ENCODE data around the gene WNT6.
"Not testable (repeated sequence)": the region's sequence is repeated elsewhere in the genome, so short reads cannot be mapped to it uniquely, and the experiment has no call there.

WNT6 gene

DNA sequence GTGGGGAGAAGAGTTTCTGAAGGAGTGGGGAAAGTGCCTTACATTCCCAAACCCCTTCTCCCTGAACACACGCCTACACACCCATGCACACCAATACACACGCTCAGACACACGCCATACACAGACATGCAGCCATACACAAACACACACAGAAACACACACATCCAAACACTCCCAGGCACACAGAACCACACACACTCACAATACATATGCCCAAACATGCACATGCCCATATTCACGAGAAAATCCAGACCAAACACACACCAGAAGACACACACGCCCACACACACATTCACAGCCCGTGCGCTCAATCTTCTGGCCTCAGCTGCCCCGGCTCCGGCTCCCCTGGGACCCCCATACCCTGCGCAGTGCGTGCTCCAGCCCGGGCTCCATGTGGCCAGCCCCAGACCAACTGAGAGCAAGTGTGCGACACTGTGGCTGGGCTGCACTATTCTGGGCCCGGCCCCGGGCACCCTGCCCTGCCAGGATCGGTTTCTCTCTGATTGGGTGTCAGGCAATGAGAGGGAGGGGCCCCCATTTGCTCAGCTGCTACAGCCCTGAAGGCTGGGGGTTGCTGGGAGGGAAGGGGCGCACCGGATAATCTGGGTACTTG is 28.1 kb upstream of the WNT6 start, which contains the start of gene PRKAG3:
Gene PRKAG3 (minus strand): TSS at position 426 of the 613 bp plus-strand sequence.
- DNase-seq, result no peak

GRCh38 chr2:218832081-218832480 is 27.5 kb upstream of the WNT6 start:
- DNase-seq, result no peak

DNA sequence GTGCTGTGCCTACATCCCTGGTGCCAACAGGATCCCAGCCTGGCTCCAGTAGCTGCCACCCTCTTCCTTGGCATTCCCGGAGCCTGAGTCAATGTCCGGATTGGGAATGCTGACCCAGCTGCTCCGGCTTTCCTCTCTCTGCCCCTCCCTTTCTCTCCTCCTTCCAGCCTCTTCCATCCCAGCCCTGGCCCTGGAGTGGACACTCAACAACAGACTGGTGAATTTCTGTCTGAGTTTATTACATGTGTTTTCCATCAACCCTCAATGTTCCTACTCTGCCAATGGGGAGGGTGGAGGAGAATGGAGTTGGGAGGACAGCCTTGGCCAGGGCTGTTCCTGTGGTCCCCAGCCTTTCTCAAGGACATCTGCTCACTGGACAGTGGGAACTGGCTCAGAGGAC is 27.1 kb upstream of the WNT6 start:
- DNase-seq, result no peak

DNA sequence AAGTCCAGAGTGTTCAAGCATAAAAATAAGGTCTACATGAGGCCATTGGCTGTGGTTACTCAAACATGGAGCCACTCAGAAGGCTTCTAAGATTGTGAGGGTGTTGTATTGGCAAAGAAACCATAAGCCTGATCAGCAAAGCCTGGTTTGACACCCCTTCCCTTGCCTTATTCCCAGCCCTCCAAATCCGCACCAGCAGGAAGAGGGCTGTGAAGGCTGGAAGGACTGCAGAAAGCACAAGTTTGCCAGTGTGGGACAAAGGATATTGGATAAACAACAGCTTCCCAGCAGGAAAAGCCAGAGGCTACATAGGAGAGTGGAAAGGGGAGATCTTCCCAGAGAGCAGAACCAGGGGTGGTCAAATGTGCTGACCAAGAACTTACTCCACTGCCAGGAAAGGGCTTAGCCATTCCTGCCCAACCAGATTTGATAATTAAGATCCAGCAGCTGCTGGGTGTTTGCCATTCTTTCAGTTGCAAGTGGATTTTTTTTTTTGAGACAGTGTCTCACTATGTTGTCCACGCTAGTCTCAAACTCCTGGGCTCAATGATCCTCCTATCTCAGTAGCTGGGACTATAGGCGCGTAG is 26.5 kb upstream of the WNT6 start:
- no peak for DNase-seq

GRCh38 chr2:218834685-218835084 is 24.9 kb upstream of the WNT6 start:
- DNase-seq, result no peak

GRCh38 chr2:218837495-218837894 is 22.1 kb upstream of the WNT6 start:
- no peak for DNase-seq

DNA sequence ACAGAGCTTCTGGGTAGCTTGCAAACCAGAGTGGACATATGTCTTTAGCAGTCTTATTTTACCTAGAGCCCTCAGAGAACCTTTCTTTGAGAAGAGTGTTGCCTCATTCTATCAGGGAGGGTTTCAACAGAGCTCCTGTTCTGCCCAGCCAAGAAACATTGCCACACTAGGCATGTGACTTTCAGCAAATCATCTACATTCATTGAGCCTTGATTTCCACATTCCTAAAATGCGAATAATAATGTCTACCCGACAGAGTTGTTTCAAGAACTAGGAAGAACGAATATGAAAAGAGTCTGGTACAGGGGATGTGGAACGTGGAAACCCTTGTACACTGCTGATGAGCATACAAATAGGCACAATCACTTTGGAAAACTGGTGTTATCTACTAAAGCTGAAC is 20.2 kb upstream of the WNT6 start:
- DNase-seq, result no peak

DNA sequence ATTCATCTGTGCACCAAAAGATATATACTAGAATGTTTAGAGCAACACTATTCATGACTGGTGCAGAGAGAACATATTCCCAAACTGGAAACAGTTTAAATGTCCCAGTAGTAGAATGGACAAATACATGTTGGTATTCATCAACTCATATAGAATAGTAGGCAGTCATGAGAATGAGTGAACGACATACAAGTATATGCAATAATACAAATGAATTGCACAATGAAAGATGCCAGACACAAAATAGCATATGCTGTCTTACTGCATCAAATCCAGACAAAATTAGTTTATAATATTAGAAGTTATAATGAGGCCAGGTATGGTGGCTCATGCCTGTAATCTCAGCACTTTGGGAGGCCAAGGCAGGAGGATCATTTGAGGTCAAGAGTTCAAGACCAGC is 19.7 kb upstream of the WNT6 start:
- no peak for DNase-seq

DNA sequence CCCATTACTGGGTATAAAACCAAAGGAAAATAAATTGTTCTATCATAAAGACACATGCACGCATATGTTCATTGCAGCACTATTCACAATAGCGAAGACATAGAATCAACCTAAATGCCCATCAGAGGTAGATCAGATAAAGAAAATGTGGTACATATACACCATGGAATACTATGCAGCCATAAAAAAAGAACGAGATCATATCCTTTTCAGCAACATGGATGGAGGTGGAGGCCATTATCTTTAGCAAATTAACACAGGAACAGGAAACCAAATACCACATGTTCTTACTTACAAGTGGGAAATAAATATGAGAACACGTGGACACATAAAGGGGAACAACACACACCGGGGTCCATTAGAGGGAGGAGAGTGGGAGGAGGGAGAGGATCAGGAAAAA is 15.3 kb upstream of the WNT6 start:
- not testable (repeated sequence) for DNase-seq

- not testable (repeated sequence) for DNase-seq
Measured at GRCh38 chr2:218846963-218847362, 12.6 kb upstream of the WNT6 start.

DNA sequence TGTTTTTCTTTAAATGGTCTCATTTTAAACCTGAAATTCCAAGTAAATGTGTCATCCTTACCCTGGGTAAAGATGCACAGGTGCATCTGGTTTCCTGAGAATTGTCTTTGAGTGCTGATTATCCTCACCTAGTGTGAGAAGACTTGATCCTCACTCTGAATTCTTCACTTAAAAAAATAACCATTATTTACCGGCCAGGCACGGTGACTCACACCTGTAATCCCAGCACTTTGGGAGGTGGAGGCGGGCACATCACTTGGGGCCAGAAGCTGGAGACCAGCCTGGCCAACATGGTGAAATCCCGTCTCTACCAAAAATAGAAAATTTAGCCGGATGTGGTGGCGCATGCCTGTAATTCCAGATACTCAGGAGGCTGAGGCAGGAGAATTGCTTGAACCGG is 9.9 kb upstream of the WNT6 start:
- no peak for DNase-seq

DNA sequence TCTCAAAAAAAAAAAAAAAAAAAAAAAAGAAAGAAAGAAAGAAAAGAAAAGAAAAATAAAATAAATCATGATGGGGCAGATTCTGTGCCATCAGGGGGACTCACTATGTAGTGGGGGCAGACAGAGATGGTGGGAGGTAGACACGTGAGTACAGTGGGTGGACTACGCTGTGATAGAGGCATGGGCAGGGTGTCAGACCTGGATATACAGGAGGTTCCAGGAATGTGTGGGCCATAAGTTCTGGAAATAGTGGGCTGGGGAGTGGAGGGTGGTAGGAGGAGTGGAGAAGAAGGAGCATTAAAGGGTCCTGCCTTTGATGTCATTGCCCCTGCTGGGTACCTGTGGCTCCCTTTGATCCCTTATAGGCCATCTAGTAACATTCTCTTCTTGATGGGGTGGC is 8.8 kb upstream of the WNT6 start:
- DNase-seq, result no peak

GRCh38 chr2:218851286-218851685 is 8.3 kb upstream of the WNT6 start:
- DNase-seq, result no peak

- DNase-seq, result no peak
Measured at GRCh38 chr2:218852911-218853667, 6.5 kb upstream of the WNT6 start.

DNA sequence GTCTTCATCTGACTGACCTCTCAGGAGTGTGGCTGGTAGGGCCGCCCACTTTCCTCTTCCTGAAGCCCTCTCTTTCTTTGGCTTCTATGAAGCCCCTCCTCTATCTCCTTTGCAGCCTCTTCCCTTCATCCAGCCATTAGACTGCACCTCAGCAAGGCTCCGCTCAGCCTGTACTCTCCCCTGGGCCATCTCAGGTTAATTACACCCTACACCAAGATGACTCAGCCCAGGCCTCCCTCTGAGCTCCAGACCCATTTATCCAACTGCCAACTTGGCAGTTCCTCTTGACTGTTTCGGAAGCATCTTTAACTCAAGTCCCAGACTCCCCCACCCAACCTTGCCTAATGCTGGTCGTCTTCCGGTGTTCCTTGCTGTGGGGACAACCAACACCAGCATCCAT is 5.8 kb upstream of the WNT6 start:
- DNase-seq, result no peak

DNA sequence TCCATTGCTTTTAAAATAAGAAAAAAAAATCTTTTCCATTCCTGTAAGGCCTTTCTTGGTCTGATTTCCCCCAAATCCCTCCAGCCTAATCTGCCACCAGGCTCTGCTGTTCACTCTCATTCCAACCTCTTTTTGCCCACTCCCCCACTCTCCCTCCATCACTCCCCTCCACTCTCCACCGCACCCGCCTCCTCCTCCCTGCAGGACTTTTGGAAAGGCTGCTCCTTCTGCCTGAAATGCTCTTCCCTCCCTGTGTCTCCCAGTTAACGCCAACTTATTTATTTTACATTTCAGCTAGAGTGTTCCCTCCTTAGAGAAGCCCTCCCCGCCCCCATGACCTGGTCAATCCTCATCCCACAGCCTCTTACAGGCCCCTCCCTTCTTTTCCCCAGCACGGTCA is 4.7 kb upstream of the WNT6 start:
- no peak for DNase-seq

DNA sequence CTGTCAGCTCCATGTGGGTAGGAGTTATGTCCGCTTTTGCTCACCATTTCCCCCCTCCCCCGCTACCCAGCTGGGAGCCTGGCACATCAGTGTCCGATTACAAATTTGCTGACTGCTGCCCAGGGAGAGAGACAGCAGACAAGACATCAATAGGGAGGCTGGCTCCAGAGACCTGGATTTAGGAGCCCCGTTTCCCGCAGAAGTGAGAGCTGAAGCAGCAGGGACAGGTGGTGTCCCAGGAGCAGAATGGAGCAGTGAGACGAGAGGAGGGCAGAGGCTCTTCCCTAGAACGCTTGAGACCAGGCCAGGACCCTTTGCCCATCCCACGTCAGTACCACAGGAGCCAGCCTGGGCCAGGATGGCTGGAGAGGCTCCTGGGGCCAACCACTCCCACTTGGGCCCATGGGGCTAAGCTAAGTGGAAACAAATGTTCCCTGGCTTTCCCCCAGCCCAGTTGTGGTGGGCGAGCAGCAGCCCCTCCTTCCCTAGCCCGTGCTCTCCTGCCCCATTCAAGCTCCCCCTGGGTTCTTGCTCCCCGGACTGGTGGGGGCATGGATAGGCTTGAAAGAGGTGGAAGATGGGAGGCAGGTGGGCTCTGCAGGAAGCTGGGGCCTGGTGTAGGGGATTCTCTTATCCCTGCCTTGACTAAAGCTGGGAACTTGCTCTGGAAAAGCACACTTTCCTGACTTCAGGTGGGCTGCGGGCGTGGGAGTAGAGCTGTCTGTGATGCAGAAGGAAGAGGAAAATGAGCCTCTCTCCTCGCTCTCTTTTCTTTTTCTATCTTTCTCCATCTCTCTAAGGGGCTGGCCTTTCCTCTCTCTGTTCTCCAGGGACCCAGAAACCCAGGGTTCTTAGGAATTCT is 4.1 kb upstream of the WNT6 start:
- no peak for DNase-seq

GRCh38 chr2:218856167-218856895 is 3.3 kb upstream of the WNT6 start:
- no peak for DNase-seq

- DNase-seq, result no peak
Measured at GRCh38 chr2:218856896-218857243, 2.7 kb upstream of the WNT6 start.

DNA sequence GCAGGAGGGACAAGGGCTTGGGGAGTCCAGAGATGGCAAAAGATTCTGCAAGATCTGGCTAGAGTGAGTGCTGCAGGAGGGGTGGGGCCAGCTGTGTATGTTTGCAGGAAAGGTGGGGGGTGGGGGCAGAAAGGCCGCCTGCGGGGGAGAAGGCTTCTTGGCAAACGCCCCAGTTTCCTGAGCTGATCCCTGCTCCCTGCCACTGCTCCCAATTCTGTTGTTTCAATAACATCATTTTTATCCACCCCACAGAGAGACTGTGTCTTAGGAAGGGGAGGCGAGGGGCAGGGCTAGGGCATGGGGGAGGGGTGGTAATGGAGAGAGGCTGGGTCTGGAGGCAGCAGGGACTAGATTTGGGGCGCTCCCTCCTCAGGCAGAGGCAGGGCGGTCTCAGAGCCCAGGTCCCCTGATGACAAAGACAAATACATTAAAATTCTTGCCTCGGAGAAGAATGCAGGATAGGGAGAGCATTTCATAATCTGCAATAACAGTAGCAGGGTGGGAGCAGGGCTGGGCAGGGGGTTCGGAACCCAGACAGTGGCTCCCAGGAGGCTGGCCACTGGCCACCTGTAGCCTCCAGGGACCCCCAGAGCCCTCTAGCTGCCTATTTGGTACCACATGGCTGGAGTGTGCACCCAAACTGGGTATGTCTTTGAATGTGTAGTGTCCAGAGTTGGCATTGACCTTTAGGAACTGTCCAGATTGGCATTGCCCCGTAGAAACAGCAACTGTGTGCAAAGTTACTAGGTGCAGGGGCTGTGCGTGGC is 2.1 kb upstream of the WNT6 start:
- no peak for DNase-seq

- DNase-seq, result no peak
Measured at GRCh38 chr2:218858138-218858445, 1.5 kb upstream of the WNT6 start.
